ENCODE results near the gene IL26. TPM values are rescaled to one million over a fixed set of nuclear protein-coding genes. Genes with fewer than 3 reads are reported as not detected.

IL26 gene
- polyA plus RNA-seq, 1 donor (not counting 4 experiments of a cell fraction or from before 2014, with no cell fraction given): not detected

DNA sequence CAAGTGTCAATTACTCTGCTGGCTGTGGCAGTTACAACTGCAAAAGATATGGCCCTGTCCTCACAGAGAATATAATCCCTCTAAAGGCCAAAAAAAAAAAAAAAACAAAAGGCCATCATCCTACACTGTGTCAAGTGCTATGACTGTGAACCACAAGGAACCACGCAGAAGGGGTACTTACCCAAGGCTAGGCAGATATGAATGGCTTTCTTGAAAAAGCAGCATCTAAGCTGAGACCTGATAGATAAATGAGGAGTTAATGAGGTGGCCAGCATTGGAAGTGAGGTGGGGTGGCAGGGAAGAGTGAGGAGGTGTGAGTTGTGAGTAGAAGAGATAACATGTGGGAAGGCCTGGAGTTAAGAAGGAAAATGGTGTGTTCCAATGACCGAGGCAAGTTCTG is 44.2 kb upstream of the IL26 start:
- no peaks in the 10 kb centered on the region for H3K27me3 ChIP-seq (ENCODE audit: control insufficient read depth, extremely low read depth, insufficient read depth, low read length)
- no peak for DNase-seq (ENCODE audit: low read depth, low spot score)
- H3K9ac ChIP-seq (ENCODE audit: control insufficient read depth, extremely low read depth, insufficient read depth, low read length): no peak overlapping the region
- no peak overlapping the region for H3K27ac ChIP-seq (ENCODE audit: control insufficient read depth, insufficient read depth, low read length)
- dilution Hi-C loops (cut with MboI; ENCODE audit: extremely low pct_ligation_motif_present, low sequenced_read_pairs): no loop called here
- H3K9me1 ChIP-seq (ENCODE audit: control insufficient read depth, extremely low read depth, insufficient read depth, low read length): no peaks in the 10 kb centered on the region
- TF ChIP-seq, protein P1, sequence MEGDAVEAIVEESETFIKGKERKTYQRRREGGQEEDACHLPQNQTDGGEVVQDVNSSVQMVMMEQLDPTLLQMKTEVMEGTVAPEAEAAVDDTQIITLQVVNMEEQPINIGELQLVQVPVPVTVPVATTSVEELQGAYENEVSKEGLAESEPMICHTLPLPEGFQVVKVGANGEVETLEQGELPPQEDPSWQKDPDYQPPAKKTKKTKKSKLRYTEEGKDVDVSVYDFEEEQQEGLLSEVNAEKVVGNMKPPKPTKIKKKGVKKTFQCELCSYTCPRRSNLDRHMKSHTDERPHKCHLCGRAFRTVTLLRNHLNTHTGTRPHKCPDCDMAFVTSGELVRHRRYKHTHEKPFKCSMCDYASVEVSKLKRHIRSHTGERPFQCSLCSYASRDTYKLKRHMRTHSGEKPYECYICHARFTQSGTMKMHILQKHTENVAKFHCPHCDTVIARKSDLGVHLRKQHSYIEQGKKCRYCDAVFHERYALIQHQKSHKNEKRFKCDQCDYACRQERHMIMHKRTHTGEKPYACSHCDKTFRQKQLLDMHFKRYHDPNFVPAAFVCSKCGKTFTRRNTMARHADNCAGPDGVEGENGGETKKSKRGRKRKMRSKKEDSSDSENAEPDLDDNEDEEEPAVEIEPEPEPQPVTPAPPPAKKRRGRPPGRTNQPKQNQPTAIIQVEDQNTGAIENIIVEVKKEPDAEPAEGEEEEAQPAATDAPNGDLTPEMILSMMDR (optimal IDR thresholded peaks at IDR 0.05 in 1 of 3, IDR thresholded peaks at IDR 0.05 in 1 of 3, conservative IDR thresholded peaks at IDR 0.05 in 1 of 3; ENCODE audit: extremely low read depth in 1 of 3, insufficient read depth in 2 of 3, low read length in 3 of 3): no peak
- TF ChIP-seq EZH2 (IDR thresholded peaks at IDR 0.05; ENCODE audit: low read length): no peak
- H3K9me3 ChIP-seq (ENCODE audit: control insufficient read depth, low read depth, low read length): no peaks in the 10 kb centered on the region
- H3K36me3 ChIP-seq (ENCODE audit: control insufficient read depth in 2 of 2, extremely low read depth in 1 of 2, insufficient read depth in 2 of 2, low read length in 2 of 2): no peaks in the 10 kb centered on the region
- H3K79me2 ChIP-seq (ENCODE audit: control insufficient read depth, insufficient read depth, low read length): no peaks in the 10 kb centered on the region
- peaks cover 4% of the 10 kb centered on the region for H3K4me1 ChIP-seq (ENCODE audit: control insufficient read depth, extremely low read depth, insufficient read depth, low read length)
- no peaks in the 10 kb centered on the region for H4K20me1 ChIP-seq (ENCODE audit: control insufficient read depth, extremely low read depth, insufficient read depth, low read length)
- no peak overlapping the region for H3K4me2 ChIP-seq (ENCODE audit: control insufficient read depth, extremely low read depth, insufficient read depth, low read depth, low read length)
- no peak overlapping the region for H3K4me3 ChIP-seq (ENCODE audit: control insufficient read depth in 2 of 3, extremely low read depth in 1 of 3, insufficient read depth in 2 of 3, low read depth in 1 of 3, low read length in 3 of 3)
- no peak overlapping the region for H2AFZ ChIP-seq (ENCODE audit: control insufficient read depth, low read length)
- no peak for FAIRE-seq

DNA sequence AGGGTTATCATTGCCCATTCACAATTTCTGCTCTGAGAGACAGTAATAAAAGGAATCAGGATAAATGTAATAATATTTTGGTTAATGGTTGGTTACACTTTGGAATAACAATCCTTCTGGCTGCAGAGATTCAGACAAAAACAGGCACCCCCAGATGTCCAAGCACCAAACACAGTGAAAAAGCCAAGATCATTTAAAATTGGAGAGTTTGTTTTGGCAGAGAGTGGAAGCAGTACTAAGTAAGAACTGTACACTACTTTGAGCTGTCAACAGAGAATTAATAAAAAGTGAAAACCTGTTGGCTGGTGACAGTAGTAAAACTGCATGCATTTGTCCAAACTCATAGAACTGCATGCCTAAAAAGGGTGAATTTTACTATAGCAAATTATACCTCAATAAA is 43.4 kb upstream of the IL26 start:
- H3K36me3 ChIP-seq (ENCODE audit: control insufficient read depth in 2 of 2, extremely low read depth in 1 of 2, insufficient read depth in 2 of 2, low read length in 2 of 2): no peaks in the 10 kb centered on the region
- H3K9me3 ChIP-seq (ENCODE audit: control insufficient read depth, low read depth, low read length): no peaks in the 10 kb centered on the region
- dilution Hi-C loops (cut with MboI; ENCODE audit: extremely low pct_ligation_motif_present, low sequenced_read_pairs): no loop called here
- H3K9ac ChIP-seq (ENCODE audit: control insufficient read depth, extremely low read depth, insufficient read depth, low read length): no peak overlapping the region
- peaks cover 4% of the 10 kb centered on the region for H3K4me1 ChIP-seq (ENCODE audit: control insufficient read depth, extremely low read depth, insufficient read depth, low read length)
- no peak for FAIRE-seq
- no peaks in the 10 kb centered on the region for H3K79me2 ChIP-seq (ENCODE audit: control insufficient read depth, insufficient read depth, low read length)
- no peaks in the 10 kb centered on the region for H3K27me3 ChIP-seq (ENCODE audit: control insufficient read depth, extremely low read depth, insufficient read depth, low read length)
- no peak overlapping the region for H3K4me2 ChIP-seq (ENCODE audit: control insufficient read depth, extremely low read depth, insufficient read depth, low read depth, low read length)
- H3K4me3 ChIP-seq (ENCODE audit: control insufficient read depth in 2 of 3, extremely low read depth in 1 of 3, insufficient read depth in 2 of 3, low read depth in 1 of 3, low read length in 3 of 3): no peak overlapping the region
- no peak overlapping the region for H2AFZ ChIP-seq (ENCODE audit: control insufficient read depth, low read length)
- H3K9me1 ChIP-seq (ENCODE audit: control insufficient read depth, extremely low read depth, insufficient read depth, low read length): no peaks in the 10 kb centered on the region
- no peak for DNase-seq (ENCODE audit: low read depth, low spot score)
- no peak overlapping the region for H3K27ac ChIP-seq (ENCODE audit: control insufficient read depth, insufficient read depth, low read length)
- no peaks in the 10 kb centered on the region for H4K20me1 ChIP-seq (ENCODE audit: control insufficient read depth, extremely low read depth, insufficient read depth, low read length)
- TF ChIP-seq, protein P1 (optimal IDR thresholded peaks at IDR 0.05 in 1 of 3, IDR thresholded peaks at IDR 0.05 in 1 of 3, conservative IDR thresholded peaks at IDR 0.05 in 1 of 3; ENCODE audit: extremely low read depth in 1 of 3, insufficient read depth in 2 of 3, low read length in 3 of 3): no peak
- TF ChIP-seq EZH2 (IDR thresholded peaks at IDR 0.05; ENCODE audit: low read length): no peak
